OCI-LY7 (cell line): ENCODE measurements around the gene SRGAP1.

Source experiments
- EZH2phosphoT487 ChIP-seq: fragments of 200-600 bp; sonication (generic); IDR thresholded peaks from 2 replicates; pipeline ENCODE4 v1.6.1; 2018; ENCODE audit warnings: low read depth, borderline replicate concordance, mild to moderate bottlenecking, mixed run types, antibody characterized with exemption, low read length, moderate library complexity, mixed read lengths
- TF ChIP-seq, protein P1 (sequence below): fragments of 200-600 bp; sonication (generic); conservative IDR thresholded peaks from 2 replicates; pipeline ENCODE4 v1.5.1; 2014; ENCODE audit warnings: mild to moderate bottlenecking, antibody characterized with exemption, low read length, moderate library complexity, mixed read lengths

GRCh38 chr12:64120568-64120967, 276.1 kb downstream of the SRGAP1 start:
- TF ChIP-seq, protein P1, sequence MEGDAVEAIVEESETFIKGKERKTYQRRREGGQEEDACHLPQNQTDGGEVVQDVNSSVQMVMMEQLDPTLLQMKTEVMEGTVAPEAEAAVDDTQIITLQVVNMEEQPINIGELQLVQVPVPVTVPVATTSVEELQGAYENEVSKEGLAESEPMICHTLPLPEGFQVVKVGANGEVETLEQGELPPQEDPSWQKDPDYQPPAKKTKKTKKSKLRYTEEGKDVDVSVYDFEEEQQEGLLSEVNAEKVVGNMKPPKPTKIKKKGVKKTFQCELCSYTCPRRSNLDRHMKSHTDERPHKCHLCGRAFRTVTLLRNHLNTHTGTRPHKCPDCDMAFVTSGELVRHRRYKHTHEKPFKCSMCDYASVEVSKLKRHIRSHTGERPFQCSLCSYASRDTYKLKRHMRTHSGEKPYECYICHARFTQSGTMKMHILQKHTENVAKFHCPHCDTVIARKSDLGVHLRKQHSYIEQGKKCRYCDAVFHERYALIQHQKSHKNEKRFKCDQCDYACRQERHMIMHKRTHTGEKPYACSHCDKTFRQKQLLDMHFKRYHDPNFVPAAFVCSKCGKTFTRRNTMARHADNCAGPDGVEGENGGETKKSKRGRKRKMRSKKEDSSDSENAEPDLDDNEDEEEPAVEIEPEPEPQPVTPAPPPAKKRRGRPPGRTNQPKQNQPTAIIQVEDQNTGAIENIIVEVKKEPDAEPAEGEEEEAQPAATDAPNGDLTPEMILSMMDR, result no peak
- TF ChIP-seq EZH2phosphoT487, result no peak
